Measurements from ENCODE around the gene PRKCE.

Gene PRKCE

DNA sequence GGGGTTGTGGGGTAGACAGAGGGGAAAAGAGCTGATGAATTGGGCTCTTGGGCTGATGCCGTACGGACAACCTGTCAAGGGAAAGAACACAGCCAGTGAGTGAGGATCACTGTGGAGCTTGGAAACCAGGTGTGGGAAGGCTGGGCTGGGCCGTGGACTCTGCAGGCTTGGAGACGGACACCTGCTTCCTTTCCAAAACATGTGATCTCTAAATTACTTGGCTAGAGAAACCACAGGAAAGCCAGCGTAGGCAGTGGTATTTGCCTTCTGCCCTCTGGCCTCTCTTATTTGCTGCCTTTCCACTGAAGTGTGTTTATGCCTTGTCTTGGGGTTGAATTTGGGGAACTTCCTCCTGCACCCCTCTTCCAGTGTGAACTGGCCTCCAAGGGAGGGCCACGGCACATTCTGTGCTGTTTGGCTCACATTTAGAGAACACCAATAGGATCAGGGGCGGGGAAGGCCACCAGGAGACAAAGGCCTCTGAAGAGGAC, 267.7 kb downstream of the PRKCE start:
- DNase-seq, result no peak

DNA sequence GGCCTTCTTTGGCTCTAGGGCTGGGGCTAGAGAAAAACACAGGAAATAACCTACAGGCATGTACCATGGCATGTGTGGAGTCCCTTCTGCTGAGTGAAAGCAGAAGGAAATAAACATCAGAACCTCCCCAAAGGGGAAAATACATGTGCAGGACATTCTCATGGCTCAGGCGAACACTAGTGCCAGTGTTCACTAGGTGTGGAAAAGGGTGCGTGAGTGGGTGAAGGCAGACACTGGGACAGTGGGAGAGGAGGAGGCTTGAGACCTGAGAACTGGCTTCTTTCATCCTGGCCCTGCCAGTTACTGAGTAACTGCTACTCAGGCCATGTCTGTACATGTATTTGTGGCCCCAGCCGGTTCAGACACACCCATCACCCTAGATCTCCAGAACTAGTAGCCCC, 268.2 kb downstream of the PRKCE start:
- no peak for DNase-seq

DNA sequence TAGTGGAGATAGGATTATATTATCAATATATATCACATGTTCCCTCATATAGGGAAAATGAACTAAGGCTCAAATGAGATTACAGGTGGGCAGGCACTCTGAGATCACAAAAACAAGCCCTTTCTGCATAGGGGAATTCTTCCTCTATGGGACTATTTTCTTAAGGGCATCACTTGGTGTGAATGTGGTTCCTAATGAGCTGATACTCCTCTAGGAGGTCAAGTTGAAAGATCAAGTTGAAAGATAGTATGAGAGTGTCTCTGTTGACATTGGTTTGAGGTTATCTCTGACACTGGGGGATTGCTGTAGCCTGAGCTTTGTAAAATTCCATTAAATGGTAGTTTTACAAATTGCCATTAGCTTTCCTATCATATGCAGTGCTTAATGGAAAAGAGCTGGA, 270.4 kb downstream of the PRKCE start:
- no peak for DNase-seq

DNA sequence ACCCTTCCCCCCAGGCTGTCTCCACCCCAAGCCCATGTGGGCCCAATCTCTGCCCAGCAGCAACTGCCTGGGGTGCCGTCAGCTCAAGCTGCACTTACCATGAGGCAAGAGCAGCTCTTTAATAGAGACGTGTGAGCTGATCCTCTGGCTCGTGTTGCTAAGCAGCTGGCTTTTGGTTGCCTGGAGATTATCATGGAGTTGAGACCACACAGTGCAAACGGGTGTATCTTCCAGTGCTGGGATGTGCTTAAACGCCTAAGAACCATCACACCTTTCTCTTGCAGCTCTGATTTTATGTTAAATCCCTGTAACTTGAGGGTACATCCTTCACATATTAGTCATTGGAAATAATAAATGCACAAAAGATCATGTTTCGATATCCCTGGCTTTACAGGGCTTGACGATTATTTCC, 271.1 kb downstream of the PRKCE start:
- no peak for DNase-seq

DNA sequence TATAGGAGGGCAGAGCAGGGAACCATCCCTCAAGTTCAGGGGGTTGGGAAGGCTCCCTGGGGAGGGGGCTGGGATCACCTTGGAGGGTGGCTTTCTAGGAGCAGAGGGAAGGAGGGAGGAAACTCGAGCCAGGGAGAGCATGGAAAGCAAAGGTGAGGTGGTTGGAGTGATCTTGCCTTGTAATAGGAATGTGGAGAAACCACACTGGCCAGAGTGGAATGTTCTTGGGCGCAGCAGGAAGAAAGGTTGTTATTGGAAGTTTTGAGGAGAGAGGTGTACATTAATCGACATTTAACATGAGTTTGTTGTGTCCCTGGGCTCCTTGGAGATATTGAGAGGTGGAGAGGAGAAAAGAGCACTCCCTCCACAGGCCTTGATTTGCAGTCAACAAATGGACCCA, 272.2 kb downstream of the PRKCE start:
- DNase-seq, result no peak

DNA sequence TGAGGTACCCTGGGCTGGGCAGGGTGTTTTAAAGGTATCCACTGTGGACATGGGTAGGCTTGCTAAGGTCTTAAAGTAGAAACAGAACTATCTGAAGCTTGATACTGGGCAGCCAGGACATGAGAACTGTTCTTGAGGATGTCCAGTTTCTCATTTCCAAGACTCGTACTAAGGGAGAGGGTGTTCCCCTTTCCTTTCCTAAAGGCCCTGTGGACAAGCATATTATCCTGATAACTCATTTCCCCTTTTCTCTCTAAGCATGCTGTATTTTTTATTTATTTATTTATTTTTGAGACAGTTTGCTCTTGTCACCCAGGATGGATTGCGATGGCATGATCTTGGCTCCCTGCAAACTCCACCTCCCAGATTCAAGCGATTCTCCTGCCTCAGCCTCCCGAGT, 273.6 kb downstream of the PRKCE start:
- DNase-seq, result no peak

DNA sequence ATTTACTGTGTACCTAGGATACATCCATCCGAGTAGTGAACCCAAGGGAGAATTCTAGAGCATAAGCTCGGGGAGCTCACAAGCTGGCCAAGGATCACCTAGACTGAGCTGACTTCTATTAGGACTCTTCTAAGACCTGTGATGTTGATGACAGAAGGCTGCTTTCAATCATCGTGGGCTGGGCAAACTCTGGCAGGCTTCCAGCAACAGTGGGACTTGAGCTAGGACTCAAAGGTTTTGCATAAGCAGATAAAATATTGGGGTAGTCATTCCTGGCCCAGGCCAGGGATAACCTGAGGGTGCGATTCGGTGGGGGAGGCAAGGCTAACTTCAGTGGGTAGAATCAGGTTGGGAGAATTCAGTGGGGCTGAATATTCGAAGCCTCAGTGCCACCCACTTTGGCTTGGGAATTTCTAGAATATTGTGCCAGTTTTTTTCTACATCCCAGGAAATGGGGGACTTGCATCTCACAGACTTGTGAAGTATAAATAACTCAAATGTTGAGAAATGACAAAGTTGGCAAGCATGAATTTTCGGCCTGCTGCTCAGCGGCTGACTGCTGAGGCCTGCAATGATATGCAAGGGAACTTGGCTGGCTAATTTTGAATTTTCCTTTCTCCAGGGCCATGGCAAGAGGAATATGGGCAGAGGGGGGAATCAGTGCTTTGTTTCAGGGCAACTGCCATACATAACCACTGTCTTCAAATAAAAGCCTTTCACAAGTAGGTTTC, 274.3 kb downstream of the PRKCE start:
- DNase-seq, result no peak

DNA sequence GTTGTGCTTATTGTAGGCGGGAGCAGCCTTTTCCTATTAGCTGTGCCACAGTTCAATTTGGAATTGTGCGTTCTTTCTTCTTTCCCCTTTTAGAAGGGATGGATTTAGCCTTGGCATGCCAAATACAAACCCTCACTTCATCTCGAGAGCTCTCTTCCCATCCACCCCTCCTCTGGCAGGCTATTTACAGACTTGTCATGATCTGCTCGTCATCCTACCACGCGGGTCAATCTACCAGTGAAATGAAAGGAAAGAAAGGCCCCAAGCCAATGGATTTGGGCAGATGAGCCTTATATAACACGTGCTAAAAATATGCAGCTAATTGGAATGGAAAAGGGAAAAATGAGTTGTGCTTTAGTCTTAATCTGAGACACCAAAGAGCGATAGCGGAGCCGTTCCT, 277.5 kb downstream of the PRKCE start:
- DNase-seq, result no peak

DNA sequence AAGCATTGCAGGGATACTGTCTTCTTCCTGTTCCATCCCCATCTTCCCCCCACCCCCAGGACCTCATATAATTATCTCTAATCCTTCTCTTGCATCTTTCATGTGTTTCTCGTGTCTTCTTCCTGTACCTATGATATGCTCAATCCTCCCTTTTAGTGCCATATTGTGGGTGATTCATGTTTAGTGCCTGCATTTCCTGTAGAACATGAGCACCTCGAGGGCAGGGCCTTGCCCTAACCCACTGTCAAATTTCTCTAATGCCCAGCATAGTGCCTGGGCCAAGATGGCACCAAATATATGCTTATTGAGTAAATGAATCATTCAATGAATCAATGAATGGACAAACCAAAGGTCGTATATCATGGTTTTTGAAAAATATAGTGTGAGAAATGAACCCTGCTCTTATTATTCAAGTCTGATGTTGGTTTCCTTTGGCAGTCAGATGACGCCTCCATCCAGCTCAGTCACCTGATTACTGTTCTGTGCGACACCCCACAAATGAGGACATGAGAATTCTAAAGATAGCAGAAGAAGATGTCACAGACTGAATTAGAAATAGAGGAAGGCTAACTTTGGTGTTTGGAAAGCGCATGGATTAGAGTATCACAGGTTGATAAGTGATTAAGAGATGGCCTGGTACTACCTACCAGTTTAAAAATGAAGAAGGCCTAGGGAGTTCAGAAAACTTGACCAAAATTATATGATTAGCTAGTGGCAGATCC, 278.4 kb downstream of the PRKCE start:
- no peak for DNase-seq

DNA sequence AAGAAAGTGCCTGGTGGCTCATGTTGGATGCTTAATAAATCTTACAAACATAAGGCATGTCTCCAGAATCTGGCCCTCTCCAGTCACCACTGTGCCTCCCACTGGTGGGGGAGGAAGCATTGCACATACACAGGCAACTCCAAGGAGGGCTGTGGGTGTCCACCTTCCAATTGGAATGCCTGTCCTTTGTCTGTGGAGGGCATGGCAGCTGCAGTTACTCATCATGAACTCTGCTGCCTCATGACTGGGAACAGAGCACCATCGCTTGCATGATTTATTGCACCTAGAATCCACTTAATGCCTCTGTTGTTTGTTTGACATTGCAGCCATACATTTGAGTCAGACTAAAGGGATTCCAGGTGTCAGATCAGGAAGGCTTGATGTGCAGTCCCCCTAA, 278.9 kb downstream of the PRKCE start:
- DNase-seq, result no peak

DNA sequence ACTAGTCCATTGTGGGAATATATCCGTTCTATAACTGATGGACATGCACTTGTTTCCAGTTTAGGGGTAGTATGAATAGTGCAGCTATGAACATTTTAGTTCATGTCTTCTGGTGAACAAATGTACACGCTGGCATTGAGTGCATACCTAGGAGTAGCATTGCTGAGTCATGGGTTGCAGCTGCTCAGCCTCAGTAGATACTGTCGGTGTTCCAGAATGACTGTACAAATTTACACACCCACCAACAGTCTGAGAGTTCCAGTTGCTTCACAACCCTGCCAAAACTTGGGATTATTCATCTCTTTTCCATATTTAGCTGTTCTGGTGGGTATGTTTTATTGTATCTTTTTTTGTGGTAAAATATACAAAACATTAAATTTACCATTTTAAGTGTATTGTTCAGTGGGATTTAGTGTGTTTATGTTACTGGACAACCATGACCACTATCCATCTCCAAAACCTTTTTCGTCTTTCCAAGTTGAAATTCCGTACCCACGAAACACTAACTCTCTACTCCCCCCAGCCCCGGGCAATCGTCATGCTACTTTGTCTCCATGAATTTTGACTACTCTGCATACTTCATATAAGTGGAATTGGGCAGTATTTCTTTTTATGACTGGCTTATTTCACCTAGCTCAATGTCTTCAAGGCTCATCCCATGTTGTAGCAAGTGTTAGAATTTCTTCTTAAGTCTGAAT, 281.0 kb downstream of the PRKCE start:
- DNase-seq, result no peak

DNA sequence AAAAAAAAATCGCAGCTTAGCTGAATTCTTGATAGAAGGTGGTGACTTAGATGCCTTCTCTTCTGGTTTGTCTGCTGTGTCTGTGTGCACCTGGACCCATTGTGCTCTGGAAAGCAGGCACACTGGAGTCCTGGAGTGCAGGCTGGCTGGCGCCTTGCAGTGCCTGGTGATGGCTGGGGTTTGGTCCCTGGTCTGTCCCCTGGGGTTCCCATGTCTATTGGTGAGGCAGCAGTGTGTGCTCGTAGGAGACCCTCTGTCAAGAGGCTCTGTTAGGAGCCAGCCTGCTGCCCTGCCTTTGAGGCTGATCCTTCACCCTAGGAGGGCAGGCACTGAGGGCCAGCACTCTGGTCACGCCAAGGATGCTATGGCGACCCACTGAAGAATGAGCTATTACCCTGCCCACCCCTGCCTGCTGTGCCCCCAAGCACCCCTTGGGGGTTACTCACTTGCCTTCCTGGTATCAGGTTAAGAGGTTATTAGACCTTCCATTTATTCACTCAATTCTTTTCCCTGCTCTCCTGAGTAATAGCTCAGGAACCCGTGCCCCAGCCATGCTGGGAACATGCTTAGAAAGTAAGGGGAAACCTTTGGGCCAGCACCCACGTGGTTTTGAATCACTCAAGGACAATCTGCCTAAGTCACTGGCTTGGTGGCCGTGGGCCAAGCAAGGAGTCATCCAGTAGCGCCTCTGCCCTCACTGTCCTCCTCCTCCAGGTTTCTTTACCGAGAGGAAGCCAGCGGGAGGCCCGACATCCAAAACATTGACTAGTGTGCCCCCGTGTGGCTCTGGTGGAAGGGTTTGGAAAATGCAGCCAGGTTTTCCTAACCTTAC, 284.5 kb downstream of the PRKCE start:
- DNase-seq, result no peak

DNA sequence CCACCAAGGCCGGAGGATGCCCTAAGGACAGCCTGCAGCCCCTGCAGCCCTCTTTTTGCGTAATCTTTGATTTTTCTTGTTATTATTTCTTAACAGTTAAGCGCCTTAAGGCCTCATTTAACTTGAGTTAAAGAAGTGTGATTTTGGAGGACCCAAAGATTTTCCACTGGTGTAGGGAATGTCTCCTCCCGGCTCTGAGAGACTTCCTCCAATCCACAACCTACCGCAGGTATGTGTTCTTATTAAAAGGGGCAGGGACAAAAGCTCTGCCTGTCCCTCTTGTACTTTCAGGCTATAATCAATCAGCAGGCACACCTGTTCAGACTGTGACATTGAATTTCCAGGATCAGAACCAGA, 285.1 kb downstream of the PRKCE start:
- no peak for DNase-seq

DNA sequence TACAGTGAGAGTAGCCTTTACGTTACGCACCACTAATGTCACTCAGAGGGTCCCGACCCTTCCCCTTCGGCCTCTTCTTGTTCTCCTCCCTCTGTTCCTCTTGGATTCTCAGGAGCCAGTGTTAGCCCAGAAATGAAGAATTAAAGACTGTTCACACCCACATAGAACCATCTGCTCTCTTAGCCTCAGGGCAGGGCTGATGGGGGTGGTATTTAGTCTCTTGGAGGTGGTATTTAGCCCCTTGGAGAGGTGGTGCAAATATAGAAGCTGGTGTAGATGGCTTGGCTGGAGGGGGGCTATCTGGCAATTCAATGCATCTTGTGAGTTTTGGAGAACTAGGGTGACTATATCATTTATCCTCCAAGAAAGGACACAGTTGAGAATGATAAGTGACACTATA, 286.5 kb downstream of the PRKCE start:
- DNase-seq, result no peak

DNA sequence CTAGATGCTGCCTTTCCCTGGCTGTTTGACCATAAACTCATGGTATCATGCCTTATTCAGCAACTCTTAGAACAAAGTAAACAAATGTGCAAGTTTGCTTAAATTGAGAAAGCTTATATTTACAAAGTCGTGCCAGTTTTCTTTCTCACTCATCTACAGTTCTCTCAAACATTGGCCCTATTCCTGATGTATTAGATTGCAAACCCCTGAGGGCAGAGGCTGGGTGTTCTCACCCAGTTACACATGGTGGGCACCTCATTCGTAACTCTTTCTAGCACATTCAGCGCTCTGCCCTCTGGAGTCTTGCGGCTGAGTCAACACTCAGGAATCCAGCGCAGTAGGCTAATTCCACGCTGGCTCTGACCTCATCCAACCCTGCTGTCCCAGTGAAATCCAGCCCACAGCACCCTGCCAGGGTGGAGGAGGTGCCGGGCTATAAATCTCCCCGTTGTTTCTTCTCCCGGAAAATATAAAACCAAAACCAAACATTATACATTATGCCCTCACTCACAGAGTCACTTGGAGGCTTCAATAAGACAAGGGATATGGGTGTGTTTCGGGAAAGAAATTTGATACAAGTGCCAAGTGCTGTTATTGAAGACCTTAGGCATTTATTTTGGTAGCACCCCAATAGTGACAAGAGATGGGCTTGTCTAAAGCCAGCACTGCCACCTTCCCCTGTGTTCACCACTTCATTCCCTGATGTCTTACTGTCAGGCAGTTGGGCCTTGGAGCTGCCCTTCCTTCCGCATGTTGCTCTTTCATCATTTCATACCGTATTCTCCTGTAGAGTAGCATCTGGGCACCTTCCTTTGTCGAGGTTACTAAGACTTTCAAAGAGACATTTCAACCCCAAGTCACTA, 287.4 kb downstream of the PRKCE start:
- DNase-seq, result no peak

DNA sequence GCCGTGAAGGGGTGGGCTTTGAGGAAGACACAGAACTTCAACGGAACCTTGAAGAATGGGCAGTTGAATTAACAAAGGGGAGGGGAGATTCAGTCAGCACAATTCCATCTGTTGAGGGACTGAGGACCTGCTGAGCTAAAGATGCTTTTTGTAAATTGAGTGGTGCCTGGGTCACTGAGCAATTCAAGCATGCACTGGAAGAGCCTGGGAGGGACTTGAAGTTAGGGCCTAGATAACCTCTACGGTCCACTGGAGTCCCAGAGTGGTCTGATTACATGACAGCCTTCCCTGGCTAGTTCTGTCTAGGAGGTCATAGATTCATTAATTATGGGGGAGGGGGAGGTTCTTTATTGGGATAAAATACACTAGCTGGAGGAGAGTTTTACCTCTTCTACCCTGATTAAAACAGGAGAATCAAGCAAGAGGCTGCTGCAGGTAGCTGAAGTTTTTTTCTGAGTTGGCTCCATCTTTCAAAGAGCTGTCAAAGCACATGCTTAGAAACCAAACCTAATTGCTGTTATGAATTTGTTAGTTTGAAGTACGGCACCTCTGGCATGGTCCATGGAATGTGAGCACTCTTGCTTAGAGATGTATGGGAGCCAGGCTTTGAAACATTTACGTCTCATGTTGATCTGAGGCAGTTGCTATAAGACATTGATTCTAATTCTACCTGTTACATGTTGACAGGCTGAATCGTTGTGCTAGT, 290.2 kb downstream of the PRKCE start:
- no peak for DNase-seq

DNA sequence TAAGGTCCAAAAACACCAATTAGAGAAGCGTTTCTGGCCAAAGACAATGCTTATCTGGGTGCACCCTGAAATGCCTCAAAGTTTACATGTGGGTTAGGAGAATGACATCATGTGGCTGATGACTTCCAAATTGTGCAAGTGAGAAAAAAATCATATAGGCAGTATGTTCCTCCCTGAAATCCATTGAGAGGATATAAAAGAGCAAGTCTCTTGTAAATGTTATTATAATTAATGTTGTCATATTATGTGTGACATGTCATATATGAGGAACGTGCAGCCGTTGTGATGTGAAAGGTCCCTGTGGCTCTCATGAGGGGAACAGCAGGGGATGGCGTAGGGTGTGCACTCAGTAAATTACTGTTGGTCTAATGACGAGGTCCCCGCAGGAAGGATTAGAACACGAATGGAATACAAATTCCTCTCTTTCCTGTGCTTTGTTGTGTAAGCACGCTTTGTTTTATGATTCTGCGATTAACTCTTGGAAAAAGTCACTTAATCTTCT, 290.8 kb downstream of the PRKCE start:
- DNase-seq, result no peak

DNA sequence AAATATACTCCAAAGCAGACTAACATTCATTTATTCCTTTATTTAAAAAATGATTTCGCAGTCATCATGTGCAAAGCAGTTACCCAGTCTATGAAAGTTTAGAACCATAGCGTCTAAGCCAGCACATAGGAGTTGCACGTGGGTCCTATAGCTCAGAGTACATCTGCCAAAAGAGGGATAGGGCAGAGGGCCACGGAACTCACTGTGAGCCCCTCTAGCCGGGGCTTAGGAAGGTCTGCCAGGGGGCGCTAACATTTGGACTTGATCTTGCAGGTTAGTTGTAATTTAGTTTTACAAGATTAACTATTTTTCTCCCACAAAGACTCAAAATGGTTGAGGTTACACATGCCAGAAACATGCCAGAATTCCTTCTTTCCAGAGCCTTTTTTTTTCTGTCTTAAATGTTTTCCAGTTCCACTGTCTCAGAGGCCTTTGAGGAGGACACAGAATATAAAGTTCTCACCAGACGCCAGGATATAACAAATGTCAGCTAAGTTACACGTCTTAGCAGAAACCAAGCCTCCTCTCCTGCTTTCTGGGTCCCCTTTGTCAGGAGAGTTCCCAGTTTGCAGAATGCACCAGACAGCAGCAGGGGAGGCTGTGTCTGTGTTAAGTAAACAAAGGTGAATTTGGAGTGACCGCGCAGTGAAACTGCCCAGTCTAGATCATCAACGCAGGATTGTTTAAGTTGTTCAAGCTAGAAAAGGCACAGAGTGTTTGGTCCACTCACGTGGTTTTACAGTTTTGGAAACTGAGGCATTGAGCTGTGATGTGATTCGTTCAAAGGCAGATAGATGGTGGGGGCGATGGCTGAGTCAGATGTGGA, 292.0 kb downstream of the PRKCE start:
- DNase-seq, result no peak

DNA sequence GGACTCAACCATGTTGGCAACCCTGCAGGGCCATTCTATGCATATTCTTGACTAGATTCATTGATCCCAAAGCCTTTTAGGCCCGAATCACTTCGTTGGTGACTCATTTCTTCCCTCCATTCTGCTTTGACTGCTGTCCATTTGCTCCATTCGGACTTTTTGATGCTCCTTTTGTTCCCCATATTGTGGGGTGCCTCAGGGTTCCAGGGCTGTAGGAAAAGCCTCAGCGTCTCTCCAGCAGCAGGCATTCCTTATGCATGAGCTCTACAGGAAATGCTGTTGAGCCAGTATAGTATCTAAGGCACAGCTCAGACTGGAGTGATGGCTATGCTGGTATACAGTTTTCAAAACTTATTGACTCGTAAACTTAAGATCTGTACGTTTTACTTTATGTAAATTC, 292.6 kb downstream of the PRKCE start:
- DNase-seq, result no peak

DNA sequence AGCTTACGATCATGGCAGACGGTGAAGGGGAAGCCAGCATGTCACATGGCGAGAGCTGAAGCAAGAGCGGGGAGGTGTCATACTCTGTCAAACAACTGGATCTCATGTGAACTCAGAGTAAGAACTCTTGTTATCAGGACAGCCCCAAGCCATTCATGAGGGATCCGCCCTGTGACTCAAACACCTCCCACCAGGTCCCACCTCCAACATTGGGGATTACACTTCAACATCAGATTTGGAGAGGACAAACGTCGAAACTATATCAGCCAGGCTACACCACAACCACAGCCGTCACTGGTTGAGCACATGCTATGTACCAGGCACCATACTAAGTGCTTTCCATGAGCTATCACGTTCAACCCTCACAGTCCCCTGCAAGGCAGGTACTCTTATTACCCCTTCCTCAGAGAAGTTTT, 293.8 kb downstream of the PRKCE start:
- no peak for DNase-seq
